SU-DHL-6 (cell line): Measurements from ENCODE around the gene ST6GAL1.

Experiments
- EZH2phosphoT487 ChIP-seq: fragments of 200-600 bp; sonication (generic), shearing (Covaris generic); conservative IDR thresholded peaks from 2 replicates; pipeline ENCODE4 v1.6.1; 2018; ENCODE audit warnings: mild to moderate bottlenecking, antibody characterized with exemption, low read length, moderate library complexity, mixed read lengths
- TF ChIP-seq, protein P1 (sequence below): fragments of 200-600 bp; sonication (generic); IDR thresholded peaks from one replicate; pipeline ENCODE4 v1.5.1; 2017; ENCODE audit warnings: antibody characterized with exemption, mild to moderate bottlenecking, low read length, moderate library complexity; ENCODE audit not compliant: insufficient read depth, poor library complexity, severe bottlenecking

DNA sequence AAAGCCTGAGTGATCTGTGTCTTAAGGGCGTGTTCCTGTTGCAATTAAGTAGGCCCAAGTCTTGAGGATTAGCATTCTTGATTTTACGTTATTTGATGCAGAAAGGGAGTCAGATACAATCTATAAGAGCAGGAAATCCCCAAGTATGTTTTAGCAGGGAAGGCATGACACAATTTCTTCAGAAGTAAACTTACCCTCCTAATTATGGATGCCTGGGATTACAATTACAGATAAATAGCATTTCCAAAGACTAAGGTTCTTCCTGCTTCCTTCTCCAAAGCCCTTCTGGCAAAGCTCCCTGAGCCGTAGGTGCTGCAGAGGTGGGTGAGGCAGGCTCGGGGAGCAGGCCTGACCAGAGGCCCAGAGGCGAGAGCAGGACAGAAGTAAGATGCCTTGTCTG is 34.9 kb upstream of the ST6GAL1 start:
- TF ChIP-seq, protein P1, sequence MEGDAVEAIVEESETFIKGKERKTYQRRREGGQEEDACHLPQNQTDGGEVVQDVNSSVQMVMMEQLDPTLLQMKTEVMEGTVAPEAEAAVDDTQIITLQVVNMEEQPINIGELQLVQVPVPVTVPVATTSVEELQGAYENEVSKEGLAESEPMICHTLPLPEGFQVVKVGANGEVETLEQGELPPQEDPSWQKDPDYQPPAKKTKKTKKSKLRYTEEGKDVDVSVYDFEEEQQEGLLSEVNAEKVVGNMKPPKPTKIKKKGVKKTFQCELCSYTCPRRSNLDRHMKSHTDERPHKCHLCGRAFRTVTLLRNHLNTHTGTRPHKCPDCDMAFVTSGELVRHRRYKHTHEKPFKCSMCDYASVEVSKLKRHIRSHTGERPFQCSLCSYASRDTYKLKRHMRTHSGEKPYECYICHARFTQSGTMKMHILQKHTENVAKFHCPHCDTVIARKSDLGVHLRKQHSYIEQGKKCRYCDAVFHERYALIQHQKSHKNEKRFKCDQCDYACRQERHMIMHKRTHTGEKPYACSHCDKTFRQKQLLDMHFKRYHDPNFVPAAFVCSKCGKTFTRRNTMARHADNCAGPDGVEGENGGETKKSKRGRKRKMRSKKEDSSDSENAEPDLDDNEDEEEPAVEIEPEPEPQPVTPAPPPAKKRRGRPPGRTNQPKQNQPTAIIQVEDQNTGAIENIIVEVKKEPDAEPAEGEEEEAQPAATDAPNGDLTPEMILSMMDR: no peak
- no peak for TF ChIP-seq EZH2phosphoT487
